NK-92 treated with Interleukin-12 subunit alpha and Interleukin-12 subunit beta, amount 100 ng/mL, for 24 hours (cell line): ENCODE data around the gene ACTG1.

Experiments
- DNase-seq: peaks from one replicate; lab custom pipeline; 2025; lab: John Stamatoyannopoulos, UW

Gene ACTG1

GRCh38 chr17:81512562-81513371 is at the start of gene ACTG1:
Gene ACTG1 (minus strand): TSS chr17:81512799. CDS start chr17:81512354, 445 bp downstream.
- peak; percentile 87 for DNase-seq

DNA sequence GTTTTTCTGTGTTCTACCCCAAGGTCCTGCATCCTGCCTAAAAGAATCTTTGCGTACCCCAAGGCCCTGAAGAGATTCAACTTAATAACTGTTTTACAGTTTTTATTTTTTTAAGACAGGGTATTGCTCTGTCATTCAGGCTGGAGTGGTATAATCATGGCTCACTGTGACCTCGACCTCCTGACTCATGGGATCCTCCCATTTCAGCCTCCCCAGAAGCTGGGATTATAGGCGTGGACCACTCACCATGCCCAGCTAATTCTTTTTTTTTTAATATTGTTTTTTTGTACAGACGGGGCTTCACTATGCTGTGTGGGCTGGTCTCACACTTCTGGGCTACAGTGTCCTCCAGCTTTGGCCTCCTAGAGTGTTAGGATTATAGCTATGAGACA is 48.9 kb upstream of the ACTG1 start:
- DNase-seq, result no peak

- no peak for DNase-seq
These were observed 46.6 kb upstream of the ACTG1 start for GRCh38 chr17:81558941-81559806.

- DNase-seq, result no peak
These were observed 45.5 kb upstream of the ACTG1 start for GRCh38 chr17:81558115-81558468.

- no peak for DNase-seq
These were observed 44.9 kb upstream of the ACTG1 start for GRCh38 chr17:81557276-81558114.

DNA sequence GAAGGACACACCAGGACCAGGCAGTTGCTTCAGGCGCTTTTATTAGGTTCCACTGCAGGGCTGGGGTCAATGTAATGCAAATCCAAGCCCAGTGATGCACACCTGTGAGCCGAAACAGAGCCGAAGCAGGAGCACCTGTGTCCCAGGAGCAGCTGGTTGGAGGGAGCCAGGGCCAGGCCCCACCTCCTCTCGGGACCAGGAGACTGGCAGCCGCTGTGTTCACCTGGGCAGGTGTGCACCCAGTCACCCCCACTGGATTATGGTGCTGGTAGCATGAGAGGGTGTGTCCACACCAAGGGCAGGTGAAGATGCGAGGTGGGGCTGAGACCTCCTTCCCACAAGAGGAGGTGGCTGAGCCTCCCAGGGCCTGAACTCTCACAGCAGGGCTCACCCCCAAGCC is 44.3 kb upstream of the ACTG1 start:
- DNase-seq, result no peak

- DNase-seq, result no peak
These were observed 43.6 kb upstream of the ACTG1 start for GRCh38 chr17:81556175-81556691.

DNA sequence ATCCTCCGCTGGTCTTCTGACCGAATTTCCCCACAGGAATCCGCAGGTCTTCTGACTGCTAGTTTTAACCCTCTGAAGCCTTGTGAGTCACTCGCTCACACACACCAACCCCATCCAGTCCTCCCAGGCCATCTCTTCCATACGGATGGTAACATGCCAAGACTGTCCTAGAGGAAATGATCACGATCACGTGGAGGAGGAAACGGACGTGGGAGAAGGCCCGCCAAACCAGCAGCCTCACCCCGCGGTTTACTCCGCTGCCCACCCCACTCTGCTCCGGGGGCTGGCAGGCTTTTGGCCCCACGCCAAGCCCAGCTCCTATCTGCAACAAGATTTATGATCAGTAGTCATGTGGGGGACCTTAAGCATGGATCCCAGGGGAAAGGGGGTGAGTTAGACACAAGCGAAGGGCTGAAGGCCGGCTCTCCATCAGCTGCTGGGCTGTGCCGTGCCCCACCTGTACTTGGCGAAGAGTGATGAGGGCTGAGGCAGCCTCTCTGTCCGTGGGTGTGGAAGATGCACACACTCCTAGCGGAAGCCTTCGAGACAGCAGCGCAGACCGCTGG is 41.1 kb upstream of the ACTG1 start:
- no peak for DNase-seq

GRCh38 chr17:81553018-81553615 is 40.5 kb upstream of the ACTG1 start:
- DNase-seq, result peak; percentile 68

DNA sequence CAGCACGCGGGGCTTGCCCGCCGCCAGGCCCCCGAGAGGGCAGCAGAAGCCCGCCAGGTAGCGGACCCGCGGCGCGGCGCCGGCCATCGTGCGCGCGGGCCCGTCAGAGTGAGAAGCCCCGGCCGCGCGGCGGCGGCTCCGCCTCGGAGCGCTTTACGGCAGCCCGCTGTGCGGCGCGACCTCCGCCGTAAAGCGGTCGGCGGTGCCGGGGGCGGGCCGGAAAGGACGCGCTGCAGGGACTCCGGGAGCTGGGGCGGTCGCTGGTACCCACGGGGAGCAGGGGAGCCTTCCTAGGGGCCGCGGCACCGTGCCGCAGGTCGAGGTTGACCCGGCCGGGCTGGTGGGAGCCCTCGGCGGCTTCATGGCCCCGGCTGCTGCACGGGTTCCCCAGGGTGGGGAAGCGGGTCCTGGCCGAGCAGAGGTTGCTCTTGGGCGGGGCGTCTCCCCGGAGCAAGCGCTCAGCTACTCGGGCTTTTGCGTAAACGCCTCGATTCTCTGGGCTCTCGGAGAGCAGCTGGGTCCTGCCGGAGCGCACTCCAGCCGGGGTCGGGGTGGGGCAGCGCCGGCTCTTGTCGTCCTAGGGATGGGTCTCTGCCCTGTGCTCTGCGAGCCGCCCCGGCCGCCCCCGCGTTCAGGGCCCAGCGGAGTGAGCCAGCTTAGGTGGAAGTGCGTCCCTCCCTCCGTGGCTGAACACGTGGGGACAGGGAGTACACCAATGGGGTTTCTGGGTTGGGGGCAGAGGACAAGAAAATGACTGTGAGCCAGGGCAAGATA is 39.8 kb upstream of the ACTG1 start, which contains the start of gene FAAP100:
TSS of gene FAAP100 (minus strand) at position 110 of the 774 bp plus-strand sequence. CDS start at position 87, 23 bp downstream.
- peak; percentile 80 for DNase-seq

DNA sequence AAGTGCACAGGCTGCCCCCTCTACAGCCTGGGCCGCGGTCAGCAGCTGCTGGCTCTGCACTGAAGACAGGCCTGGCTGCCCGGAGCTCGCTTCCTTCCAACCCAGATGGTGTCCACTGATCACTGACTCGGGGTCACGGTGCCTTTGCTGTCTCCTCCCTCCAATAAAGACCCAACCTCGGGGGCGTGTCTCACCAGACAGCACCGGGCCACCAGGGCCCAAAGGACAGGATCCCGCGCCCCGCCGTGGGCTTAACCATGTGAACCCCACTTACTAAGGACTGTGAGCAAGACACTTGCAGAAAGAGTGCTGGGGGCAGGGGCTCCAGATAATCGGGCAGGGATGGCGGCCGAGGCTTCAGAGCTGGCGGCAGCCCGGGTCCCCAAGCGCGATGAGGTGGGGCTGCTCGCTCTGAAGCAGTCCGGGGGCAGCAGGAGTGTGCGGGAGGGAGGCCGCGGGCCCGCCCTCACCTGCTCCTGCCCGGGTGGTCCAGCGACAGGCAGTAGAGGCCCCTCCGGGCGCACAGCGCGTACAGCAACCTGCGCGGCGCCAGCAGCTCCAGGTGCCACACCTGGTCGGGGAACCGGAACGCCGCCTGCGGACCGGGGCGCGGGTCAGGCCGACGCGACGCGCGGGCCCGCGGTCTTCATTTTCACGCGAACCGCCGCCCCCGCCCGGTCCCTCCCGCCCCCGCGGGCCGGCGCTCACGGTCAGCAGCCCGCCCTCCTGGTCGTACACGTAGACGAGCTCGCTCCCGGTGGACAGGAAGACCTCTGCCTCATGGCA is 39.1 kb upstream of the ACTG1 start:
- DNase-seq, result no peak

DNA sequence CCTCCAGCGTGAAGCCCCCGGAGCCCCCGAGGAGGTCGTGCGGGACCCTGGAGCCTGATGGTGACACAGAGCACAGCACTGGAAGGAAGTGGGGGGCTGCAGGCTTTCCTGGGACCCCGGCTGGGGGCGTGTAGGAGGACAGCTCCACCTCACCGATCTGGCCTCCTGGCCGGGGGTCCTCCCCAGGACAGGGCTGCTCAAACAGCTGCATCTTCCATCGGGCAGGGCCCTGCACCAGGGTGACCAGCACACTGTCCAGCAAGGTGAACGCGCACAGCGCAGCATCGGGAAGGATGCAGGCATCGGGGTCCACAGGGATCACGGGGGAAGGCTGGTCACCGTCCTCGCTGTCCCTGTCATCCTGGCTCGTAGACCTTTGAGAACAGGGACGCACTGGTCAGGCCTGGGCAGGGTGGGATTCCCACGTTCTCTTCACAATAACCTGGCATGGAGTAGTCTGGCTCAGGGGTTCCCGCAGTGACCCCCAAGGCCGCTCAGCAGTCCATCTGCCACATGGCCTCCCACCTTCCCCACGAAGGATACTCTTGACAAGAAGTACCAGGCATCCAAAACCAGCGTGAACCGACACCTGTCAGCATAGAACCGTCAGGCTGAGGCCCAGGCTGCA is 38.3 kb upstream of the ACTG1 start:
- DNase-seq, result no peak

DNA sequence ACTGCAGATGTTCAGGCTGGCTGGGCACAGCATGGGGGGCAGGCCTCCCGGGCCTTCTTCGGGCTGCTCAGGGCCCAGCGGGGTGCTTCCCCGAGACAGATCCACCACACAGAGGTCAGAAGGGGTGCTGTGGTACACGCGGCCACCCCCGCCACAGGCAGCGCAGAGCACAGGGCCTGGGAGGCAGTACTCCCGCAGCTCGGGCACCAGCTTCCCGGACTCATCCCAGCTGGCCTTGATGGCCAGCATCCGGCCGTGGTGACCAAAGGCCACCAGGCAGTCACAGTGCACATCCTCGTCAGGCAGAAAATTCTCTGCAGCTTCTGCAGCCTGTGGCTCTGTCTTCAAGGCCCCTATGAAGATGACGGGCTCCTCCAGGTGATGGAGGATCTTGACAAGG is 37.7 kb upstream of the ACTG1 start:
- DNase-seq, result no peak

DNA sequence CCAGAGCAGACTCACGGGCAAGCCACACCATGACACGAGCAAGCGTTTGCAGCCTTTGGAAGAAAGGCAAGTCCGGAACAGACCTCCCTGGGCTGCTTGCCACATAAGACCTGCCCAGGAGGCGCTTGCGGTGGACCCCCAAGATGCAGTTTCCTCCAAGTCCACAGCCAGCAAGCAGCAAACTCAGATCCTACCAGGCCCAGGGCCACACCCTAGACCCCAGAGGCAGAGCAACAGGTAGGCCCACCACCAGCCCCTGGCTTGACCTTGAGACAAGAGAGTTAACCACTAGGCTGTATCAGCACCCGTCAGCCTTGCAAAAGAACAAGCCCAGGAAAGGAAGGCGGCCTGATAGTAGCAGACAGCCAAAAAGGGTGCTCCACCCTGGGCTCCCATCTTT is 37.2 kb upstream of the ACTG1 start:
- DNase-seq, result no peak

DNA sequence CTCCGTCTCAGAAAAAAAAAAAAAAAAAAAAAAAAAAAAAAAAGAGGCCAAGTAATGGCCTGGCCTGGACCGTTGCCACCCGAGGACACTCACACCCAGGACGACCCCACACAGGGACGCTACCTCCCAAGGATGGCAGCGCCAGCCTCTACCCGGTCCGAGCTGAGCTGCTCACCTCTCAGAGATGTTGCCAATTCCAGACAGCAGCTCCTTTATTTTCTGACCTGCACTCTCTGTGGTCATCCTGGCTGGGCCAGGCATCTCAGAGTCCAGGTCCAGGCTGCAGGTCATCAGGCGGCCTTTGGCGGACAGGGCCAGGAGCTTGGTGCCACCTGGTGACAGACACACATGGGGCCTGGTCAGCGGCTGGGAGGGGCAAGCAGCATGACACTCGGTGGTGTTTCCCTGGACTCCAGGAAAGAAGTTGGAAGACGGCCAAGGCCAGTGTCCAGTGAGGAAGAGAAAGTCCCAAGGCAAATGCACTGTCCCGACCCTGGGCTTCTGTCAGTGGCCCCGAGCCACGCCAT is 36.5 kb upstream of the ACTG1 start:
- no peak for DNase-seq

DNA sequence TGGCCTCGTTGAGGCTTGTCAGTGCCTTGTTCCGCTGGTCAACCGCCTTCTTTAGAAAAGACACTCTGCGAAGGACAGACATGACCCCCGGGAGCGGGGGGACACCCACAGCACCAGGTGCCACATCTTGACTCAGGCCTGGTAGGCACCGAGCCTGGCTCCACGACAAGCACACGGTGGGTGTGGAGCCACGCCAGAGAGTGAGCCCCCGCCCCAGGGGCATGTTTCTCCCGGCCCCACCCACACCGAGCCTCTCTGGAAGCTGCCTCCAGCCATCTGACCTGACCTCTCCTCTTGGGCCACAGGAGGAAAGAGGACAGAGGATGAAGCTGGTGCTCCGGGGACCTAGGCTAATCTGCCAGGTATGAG is 35.0 kb upstream of the ACTG1 start:
- no peak for DNase-seq

GRCh38 chr17:81546906-81547613 is 34.5 kb upstream of the ACTG1 start:
- DNase-seq, result no peak
